GM23338 (cell line): Measurements from ENCODE around the gene ATP1B3. TPM values are rescaled to one million over a fixed set of nuclear protein-coding genes. Genes with fewer than 3 reads are reported as not detected.
A peak's percentile ranks its signal among the peaks of the same experiment; 100 is the strongest.

Experiments used
- ATAC-seq: fragments of 200-7000 bp; cut with Tn5 transposase; 3 replicates; pipeline ENCODE4 v1.9.1; 2020
- DNase-seq: peaks from one replicate; pipeline ENCODE4 v3.0.0-alpha.2; 2015; ENCODE audit warnings: low spot score
- H2AFZ ChIP-seq: fragments of 200-600 bp; sonication (generic); 2 replicates; pipeline ENCODE4 v1.8.0; 2016; ENCODE audit warnings: antibody characterized with exemption, mild to moderate bottlenecking, moderate library complexity
- H3F3A ChIP-seq: fragments of 200-600 bp; sonication (generic); replicated peaks from 2 replicates; pipeline ENCODE4 v1.8.0; 2017; ENCODE audit warnings: antibody characterized with exemption, mixed run types, low read depth
- H3K27ac ChIP-seq: fragments of 200-600 bp; sonication (generic); 2 replicates; pipeline ENCODE4 v1.6.1; 2016; ENCODE audit warnings: low read depth
- H3K27me3 ChIP-seq: fragments of 200-600 bp; sonication (generic); 2 replicates; pipeline ENCODE4 v1.8.0; 2016; ENCODE audit warnings: mild to moderate bottlenecking, mixed run types, moderate library complexity; ENCODE audit not compliant: insufficient read depth
- H3K36me3 ChIP-seq: fragments of 200-600 bp; sonication (generic); 2 replicates; pipeline ENCODE4 v1.8.0; 2016; ENCODE audit warnings: mild to moderate bottlenecking; ENCODE audit not compliant: insufficient read depth
- H3K4me1 ChIP-seq: fragments of 200-600 bp; sonication (generic); 2 replicates; pipeline ENCODE4 v1.8.0; 2016; ENCODE audit warnings: mild to moderate bottlenecking, moderate library complexity; ENCODE audit not compliant: insufficient read depth
- H3K4me2 ChIP-seq: fragments of 200-600 bp; sonication (generic); 2 replicates; pipeline ENCODE4 v1.7.1; 2017; ENCODE audit warnings: mixed run types
- H3K4me3 ChIP-seq: fragments of 200-600 bp; sonication (generic); 2 replicates; pipeline ENCODE4 v1.6.1; 2016; ENCODE audit warnings: mixed run types
- H3K79me2 ChIP-seq: fragments of 200-600 bp; sonication (generic); replicated peaks from 2 replicates; pipeline ENCODE4 v1.8.0; 2017; ENCODE audit warnings: mild to moderate bottlenecking; ENCODE audit not compliant: insufficient read depth
- H3K9me2 ChIP-seq: fragments of 200-600 bp; sonication (generic); 2 replicates; pipeline ENCODE4 v1.8.0; 2017; ENCODE audit not compliant: insufficient read depth
- H4K20me1 ChIP-seq: fragments of 200-600 bp; sonication (generic); replicated peaks from 2 replicates; pipeline ENCODE4 v1.8.0; 2017; ENCODE audit warnings: mild to moderate bottlenecking; ENCODE audit not compliant: insufficient read depth
- H3K27ac Mint-ChIP-seq: 2 replicates; pipeline ENCODE4 v1.8.0; 2020; ENCODE audit warnings: inconsistent platforms, mild to moderate bottlenecking, moderate library complexity, mixed read lengths
- H3K27me3 Mint-ChIP-seq: 3 replicates; pipeline ENCODE4 v1.8.0; 2022; ENCODE audit warnings: low read depth, mild to moderate bottlenecking, moderate library complexity, mixed read lengths, inconsistent platforms; ENCODE audit not compliant: insufficient read depth, poor library complexity
- H3K36me3 Mint-ChIP-seq: 3 replicates; pipeline ENCODE4 v1.8.0; 2021; ENCODE audit warnings: low read depth, mild to moderate bottlenecking, inconsistent platforms, moderate library complexity, mixed read lengths
- H3K4me1 Mint-ChIP-seq: 3 replicates; pipeline ENCODE4 v1.8.0; 2020; ENCODE audit warnings: mild to moderate bottlenecking, inconsistent platforms, mixed read lengths
- H3K4me3 Mint-ChIP-seq: 3 replicates; pipeline ENCODE4 v1.8.0; 2021; ENCODE audit warnings: moderate library complexity, mild to moderate bottlenecking, inconsistent platforms, mixed read lengths
- H3K9me3 Mint-ChIP-seq: 3 replicates; pipeline ENCODE4 v1.8.0; 2020; ENCODE audit warnings: moderate library complexity, mild to moderate bottlenecking, inconsistent platforms, mixed read lengths
- CREB1 ChIP-seq: fragments of 250-450 bp; sonication (Bioruptor Pico); IDR thresholded peaks from 2 replicates; pipeline ENCODE4 v1.5.0; 2020; ENCODE audit warnings: low read depth, mild to moderate bottlenecking, moderate library complexity
- CTCF ChIP-seq, 2 experiments: fragments of 200-600 bp in 1 of 2; sonication (generic) in 1 of 2; conservative IDR thresholded peaks; 2 replicates each; pipeline versions ENCODE4 v1.5.1 to v1.6.1; 2016 to 2017; ENCODE audit warnings: antibody characterized with exemption in 2 of 2, low read depth in 2 of 2, mild to moderate bottlenecking in 2 of 2, moderate library complexity in 1 of 2
- ETS1 ChIP-seq: IDR thresholded peaks from 2 replicates; pipeline ENCODE4 v1.6.1; 2016; ENCODE audit warnings: antibody characterized with exemption
- EZH2 ChIP-seq: fragments of 200-600 bp; sonication (generic); IDR thresholded peaks from one replicate; pipeline ENCODE4 v1.8.0; 2017; ENCODE audit warnings: antibody characterized with exemption, mild to moderate bottlenecking, low read depth; ENCODE audit not compliant: unreplicated experiment
- EZH2phosphoT487 ChIP-seq: fragments of 200-600 bp; sonication (generic); IDR thresholded peaks from one replicate; pipeline ENCODE4 v1.8.1; 2018; ENCODE audit warnings: antibody characterized with exemption; ENCODE audit not compliant: unreplicated experiment
- JUNB ChIP-seq: IDR thresholded peaks from one replicate; pipeline ENCODE4 v1.6.1; 2016; ENCODE audit warnings: antibody characterized with exemption; ENCODE audit not compliant: unreplicated experiment
- NANOG ChIP-seq: IDR thresholded peaks from 2 replicates; pipeline ENCODE4 v1.6.1; 2016; ENCODE audit warnings: antibody characterized with exemption, borderline replicate concordance
- POLR2AphosphoS5 ChIP-seq: IDR thresholded peaks from 2 replicates; pipeline ENCODE4 v1.6.1; 2016; ENCODE audit warnings: antibody characterized with exemption, low read depth
- REST ChIP-seq: IDR thresholded peaks from one replicate; pipeline ENCODE4 v1.6.1; 2018; ENCODE audit warnings: antibody characterized with exemption; ENCODE audit not compliant: unreplicated experiment
- STAT1 ChIP-seq: IDR thresholded peaks from one replicate; pipeline ENCODE4 v1.6.1; 2016; ENCODE audit warnings: antibody characterized with exemption; ENCODE audit not compliant: unreplicated experiment
- ZNF114 ChIP-seq: fragments of 250-450 bp; sonication (Bioruptor Pico); IDR thresholded peaks from 2 replicates; pipeline ENCODE4 v1.5.0; 2020; ENCODE audit warnings: mild to moderate bottlenecking, moderate library complexity
- ZNF331 ChIP-seq: fragments of 250-450 bp; sonication (Bioruptor Pico); IDR thresholded peaks from 2 replicates; pipeline ENCODE4 v1.5.0; 2020; ENCODE audit warnings: low read depth, mild to moderate bottlenecking, moderate library complexity
- ZNF462 ChIP-seq: fragments of 250-450 bp; sonication (Bioruptor Pico); IDR thresholded peaks from 2 replicates; pipeline ENCODE4 v1.5.0; 2020; ENCODE audit warnings: mild to moderate bottlenecking, moderate library complexity
- polyA plus RNA-seq: library from polyadenylated mRNA; unstranded; fragments of >200 nt; fragmentation: Nextera tagmentation; extraction: Ambion mirVana; gene quantifications from 2 replicates; pipeline ENCODE4 v1.2.1, GENCODE V29; 2016
- total RNA-seq: library from RNA; depleted of rRNA; stranded (reverse); fragments of >200 nt; shearing (Covaris generic); gene quantifications from 2 replicates; pipeline ENCODE4 v1.2.3, GENCODE V29; 2014

The ATP1B3 gene
- total and polyA plus RNA-seq, 2 experiments from 2014 or later = 135 to 315 TPM

GRCh38 chr3:141876891-141877621, 613 bp downstream of the ATP1B3 start:
- H2AFZ ChIP-seq = no peak overlapping the region
- 0 out of 2 replicates have a peak, but pooled peaks cover 1% of the 10 kb centered on the region for H3K36me3 ChIP-seq
- Mint-ChIP-seq H3K9me3 (no peaks in the 10 kb centered on the region), H3K4me1 (peaks cover 33% of the 10 kb centered on the region), H3K27me3 (peaks cover 13% of the 10 kb centered on the region), H3K4me3 (peak overlapping the region; percentile 92), H3K27ac (peak overlapping the region; percentile 86), H3K36me3 (peaks cover 10% of the 10 kb centered on the region)
- H3K27ac ChIP-seq = 0 out of 2 replicates have a peak overlapping the region, but pooled peaks have one; percentile 72
- peak overlapping the region; percentile 89 for H3K4me2 ChIP-seq
- H3K4me1 ChIP-seq = peaks cover 18% of the 10 kb centered on the region
- ATAC-seq = peak; percentile 24
- H3K27me3 ChIP-seq = no peaks in the 10 kb centered on the region
- peak; percentile 63 for DNase-seq
- H4K20me1 ChIP-seq = peaks cover 38% of the 10 kb centered on the region
- peak overlapping the region; percentile 71 for H3K4me3 ChIP-seq
- TF ChIP-seq JUNB (no peak), ZNF462 (no peak), POLR2AphosphoS5 (no peak), REST (no peak), ZNF331 (CRISPR knock-in tag) (no peak), STAT1 (no peak), ETS1 (no peak), NANOG (no peak), CTCF (conservative IDR thresholded peaks at IDR 0.05; ENCODE audit: low read depth in 2 of 2) (no peak), EZH2 (no peak), EZH2phosphoT487 (no peak), CREB1 (CRISPR knock-in tag) (no peak), ZNF114 (CRISPR knock-in tag) (no peak)
- H3K79me2 ChIP-seq = peaks cover 50% of the 10 kb centered on the region
- H3F3A ChIP-seq = no peaks in the 10 kb centered on the region
- no peaks in the 10 kb centered on the region for H3K9me2 ChIP-seq
